Measurements from ENCODE around the gene IL25. TPM values are rescaled to one million over a fixed set of nuclear protein-coding genes. Genes with fewer than 3 reads are reported as not detected.
A peak's percentile ranks its signal among the peaks of the same experiment; 100 is the strongest.

Gene IL25
- total RNA-seq, 2 donors from 2014 or later, result not detected

DNA sequence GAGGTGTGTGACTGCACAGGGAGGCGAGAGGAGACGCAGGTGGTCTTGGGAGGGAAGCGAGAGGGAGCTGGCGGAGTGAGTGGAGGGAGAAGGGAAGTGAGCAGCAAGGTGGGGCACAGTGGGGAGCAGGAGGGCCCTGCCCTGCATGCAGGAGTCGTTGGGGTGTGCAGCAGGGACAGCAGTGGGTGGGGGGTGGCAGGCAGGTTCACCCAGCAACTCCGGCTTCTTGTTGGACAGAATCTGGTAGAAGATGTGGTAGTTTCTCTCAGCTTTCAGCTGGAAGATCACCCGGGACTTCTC lies 30.5 kb downstream of the IL25 start:
- ATAC-seq, result no peak
- DNase-seq, result no peak
- intact Hi-C loops (cut with DNase I), result no loop called here

DNA sequence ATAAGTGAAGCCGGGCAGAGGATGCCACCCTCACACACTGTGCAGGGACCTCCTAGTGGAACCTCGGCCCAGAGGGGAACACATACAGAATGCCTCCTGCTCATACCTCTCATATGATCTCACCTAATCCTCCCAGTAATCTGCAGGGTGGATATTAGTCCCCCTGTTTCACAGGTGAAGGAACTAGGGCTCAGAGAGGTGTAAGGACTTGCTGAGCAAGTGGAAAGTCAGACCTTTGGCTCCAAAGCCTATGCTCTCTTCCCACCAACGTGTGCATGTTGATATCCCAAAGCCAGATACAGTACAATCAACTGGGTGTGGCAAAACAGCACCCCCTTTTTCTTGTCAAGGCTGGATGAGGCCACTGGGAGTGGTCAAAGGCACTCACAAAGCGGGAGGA lies 31.3 kb downstream of the IL25 start:
- ATAC-seq, result no peak
- intact Hi-C loops (cut with DNase I), result no loop called here
- no peak for DNase-seq

GRCh38 chr14:23404331-23404900 lies 31.8 kb downstream of the IL25 start:
- ATAC-seq, result no peak
- intact Hi-C loops (cut with DNase I), result no loop called here
- DNase-seq, result no peak

DNA sequence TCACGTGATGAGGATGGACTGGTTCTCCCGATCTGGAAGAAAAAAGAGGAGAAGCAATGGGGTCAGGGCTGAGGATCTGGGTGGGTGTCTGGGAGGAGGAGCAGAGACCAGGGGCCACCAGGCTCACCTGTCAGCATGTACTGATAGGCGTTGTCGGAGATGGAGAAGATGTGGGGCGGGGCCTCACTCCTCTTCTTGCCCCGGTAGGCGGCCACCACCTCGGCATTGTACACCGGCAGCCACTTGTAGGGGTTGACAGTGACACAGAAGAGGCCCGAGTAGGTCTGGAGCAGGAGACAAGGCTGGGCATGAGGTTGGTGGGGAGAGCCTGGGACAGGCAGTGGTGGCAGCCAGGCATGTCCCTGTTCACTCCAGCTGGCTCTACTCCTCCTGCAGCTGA lies 32.5 kb downstream of the IL25 start:
- DNase-seq (no peak), ATAC-seq (no peak)
- intact Hi-C loops (cut with DNase I), result loop anchor here in 1 of 2 donors (5.0 kb wide), 1 partner anchor 37 kb away; no protein-coding TSS in a partner anchor

DNA sequence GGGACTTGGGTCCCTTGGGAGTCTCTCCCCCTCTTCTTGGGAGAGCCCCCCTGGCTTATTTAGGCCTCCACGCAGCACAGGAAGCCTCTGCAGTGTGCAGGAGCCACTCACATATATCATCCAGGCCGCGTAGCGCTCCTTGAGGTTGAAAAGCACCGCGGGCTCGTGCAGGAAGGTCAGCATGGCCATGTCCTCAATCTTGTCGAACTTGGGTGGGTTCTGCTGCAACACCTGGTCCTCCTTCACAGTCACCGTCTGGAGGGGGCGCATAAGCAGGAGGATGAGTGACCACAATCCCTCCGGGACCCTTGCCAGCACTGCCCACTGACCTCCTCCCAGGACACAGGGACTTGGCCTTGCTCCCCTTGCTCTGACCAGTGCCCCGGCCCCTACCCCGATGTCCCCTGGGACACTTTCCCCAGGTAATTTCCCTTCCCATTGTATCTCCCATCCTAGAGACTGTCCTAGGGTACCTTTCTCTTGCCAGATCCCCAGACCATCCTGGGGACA lies 33.0 kb downstream of the IL25 start:
- intact Hi-C loops (cut with DNase I), result loop anchor here in 1 of 2 donors (5.0 kb wide), 1 partner anchor 37 kb away; no protein-coding TSS in a partner anchor
- DNase-seq (no peak), ATAC-seq (no peak)

DNA sequence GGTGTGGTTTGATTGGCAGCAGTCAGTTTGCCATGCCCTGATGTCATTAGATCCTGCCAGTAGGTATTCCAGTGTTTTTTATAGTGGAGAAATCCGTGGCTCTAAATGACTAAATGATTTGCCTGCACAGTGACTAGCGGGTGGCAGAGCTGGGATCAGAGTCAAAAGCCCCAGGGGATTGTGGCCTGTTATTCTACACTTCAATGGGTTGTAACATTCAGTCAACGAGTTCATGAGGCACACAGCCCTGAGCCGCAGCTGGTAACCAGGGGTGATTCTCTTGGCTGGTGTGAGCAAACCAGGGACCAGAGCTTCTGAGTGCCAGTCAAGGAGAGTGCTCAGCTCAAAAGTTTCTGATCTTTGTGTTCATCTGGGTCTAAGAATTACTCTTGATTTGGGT lies 33.6 kb downstream of the IL25 start:
- intact Hi-C loops (cut with DNase I), result loop anchor here in 1 of 2 donors (5.0 kb wide), 1 partner anchor 36 kb away; no protein-coding TSS in a partner anchor
- ATAC-seq (no peak), DNase-seq (no peak)

GRCh38 chr14:23406725-23407355 lies 34.2 kb downstream of the IL25 start:
- ATAC-seq (no peak), DNase-seq (no peak)
- intact Hi-C loops (cut with DNase I), result loop anchor here in 1 of 2 donors (5.0 kb wide), 1 partner anchor 35 kb away; no protein-coding TSS in a partner anchor

GRCh38 chr14:23407516-23408306 lies 35.1 kb downstream of the IL25 start, which contains the start of gene MYH6:
TSS of gene MYH6 (minus strand) at chr14:23408273. CDS start at chr14:23407223, 1,050 bp downstream.
- intact Hi-C loops (cut with DNase I), result loop anchor here in 1 of 2 donors (5.0 kb wide), 1 partner anchor 35 kb away; no protein-coding TSS in a partner anchor
- no peak for ATAC-seq
- no peak for DNase-seq

- DNase-seq, result peak; percentile 65
- intact Hi-C loops (cut with DNase I), result loop anchor here in 1 of 2 donors (5.0 kb wide), 1 partner anchor 34 kb away; no protein-coding TSS in a partner anchor
- ATAC-seq, result peak; percentile 44 to 47
Measured at GRCh38 chr14:23408307-23408630, 35.7 kb downstream of the IL25 start.

DNA sequence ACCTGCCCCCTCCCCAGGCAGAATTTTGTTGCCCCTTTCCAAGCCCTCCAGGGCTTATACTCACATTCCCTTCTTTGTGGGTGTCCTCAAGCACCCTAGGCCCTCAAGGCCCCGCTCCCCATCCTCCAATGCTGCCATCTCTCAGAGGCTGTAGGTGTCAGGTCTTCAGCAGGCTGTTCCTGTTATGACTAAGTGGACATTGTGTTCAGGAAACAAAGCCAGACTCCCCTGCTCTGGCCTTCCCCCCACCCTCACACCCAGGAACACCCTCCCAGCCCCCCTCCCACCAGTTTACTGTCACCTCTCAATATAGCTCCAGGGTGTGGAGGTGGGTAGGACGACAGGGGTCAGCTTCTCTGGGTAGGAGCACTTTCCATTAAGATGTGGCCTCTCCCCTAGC lies 36.9 kb downstream of the IL25 start:
- DNase-seq, result peak; percentile 45
- intact Hi-C loops (cut with DNase I), result loop anchor here (1.0 to 5.0 kb wide), 2 partner anchors 33 to 34 kb away; no protein-coding TSS in a partner anchor
- peak; percentile 48 to 54 for ATAC-seq

DNA sequence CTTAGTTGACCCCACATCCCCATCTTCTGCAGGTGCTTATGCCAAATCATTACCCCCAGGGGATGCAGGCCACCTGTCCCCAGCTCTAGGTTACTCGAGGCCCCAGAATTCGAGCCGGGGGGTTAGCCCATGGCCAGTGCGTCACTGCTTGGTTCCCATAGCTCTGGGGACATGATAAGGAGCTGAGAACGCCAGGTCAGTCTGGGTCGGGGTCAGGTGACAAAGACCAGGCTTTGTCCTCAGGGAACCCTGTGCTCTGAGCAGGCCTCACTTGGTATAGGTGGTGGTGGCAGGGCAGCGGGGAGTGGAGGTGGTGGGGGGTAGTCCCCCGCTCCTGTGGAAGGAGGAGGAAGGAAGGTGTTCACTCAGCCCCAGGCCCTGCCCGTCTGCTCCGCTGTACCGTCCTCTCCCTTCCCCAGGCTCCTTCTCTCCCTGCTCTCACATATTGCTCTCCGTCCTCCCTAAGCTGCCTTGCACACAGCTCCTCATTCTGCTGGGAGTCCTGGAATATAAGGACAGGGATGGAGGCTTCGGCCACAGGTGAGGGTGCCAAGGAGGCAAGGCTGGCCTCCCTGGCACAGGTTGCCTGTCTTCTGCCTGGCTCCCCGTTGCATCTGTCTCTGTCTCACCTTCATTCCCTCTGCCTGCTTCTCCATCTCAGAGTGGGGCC lies 37.5 kb downstream of the IL25 start:
- peak; percentile 3 to 41 for ATAC-seq
- DNase-seq, result peak; percentile 76
- intact Hi-C loops (cut with DNase I), result loop anchor here (1.0 to 5.0 kb wide), 2 partner anchors 32 to 33 kb away; no protein-coding TSS in a partner anchor

- intact Hi-C loops (cut with DNase I), result no loop called here
- no peak for DNase-seq
- no peak for ATAC-seq
Measured at GRCh38 chr14:23411563-23412525, 39.2 kb downstream of the IL25 start.

GRCh38 chr14:23413681-23414080 lies 41.1 kb downstream of the IL25 start:
- intact Hi-C loops (cut with DNase I), result no loop called here
- DNase-seq, result no peak
- ATAC-seq, result no peak

DNA sequence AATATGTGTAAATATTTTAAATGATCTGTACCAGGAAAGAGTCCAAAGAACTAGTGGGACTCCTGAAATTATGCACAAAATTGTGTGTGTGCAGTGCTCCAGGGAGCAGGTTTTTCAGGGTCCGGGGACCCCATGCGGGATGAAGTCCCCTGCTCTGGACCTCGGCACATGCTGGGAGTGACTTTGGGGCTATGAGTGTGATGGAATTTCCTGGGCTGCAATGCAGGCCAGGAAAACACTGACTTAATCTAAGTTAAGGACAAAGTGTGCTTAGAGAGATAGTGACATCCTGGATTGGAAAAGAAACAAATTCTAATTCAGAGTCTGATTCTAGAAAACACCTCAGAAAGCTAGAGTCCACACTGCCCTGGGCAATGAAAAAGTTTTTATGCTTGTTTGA lies 41.6 kb downstream of the IL25 start:
- DNase-seq (no peak), ATAC-seq (no peak)
- intact Hi-C loops (cut with DNase I), result no loop called here

DNA sequence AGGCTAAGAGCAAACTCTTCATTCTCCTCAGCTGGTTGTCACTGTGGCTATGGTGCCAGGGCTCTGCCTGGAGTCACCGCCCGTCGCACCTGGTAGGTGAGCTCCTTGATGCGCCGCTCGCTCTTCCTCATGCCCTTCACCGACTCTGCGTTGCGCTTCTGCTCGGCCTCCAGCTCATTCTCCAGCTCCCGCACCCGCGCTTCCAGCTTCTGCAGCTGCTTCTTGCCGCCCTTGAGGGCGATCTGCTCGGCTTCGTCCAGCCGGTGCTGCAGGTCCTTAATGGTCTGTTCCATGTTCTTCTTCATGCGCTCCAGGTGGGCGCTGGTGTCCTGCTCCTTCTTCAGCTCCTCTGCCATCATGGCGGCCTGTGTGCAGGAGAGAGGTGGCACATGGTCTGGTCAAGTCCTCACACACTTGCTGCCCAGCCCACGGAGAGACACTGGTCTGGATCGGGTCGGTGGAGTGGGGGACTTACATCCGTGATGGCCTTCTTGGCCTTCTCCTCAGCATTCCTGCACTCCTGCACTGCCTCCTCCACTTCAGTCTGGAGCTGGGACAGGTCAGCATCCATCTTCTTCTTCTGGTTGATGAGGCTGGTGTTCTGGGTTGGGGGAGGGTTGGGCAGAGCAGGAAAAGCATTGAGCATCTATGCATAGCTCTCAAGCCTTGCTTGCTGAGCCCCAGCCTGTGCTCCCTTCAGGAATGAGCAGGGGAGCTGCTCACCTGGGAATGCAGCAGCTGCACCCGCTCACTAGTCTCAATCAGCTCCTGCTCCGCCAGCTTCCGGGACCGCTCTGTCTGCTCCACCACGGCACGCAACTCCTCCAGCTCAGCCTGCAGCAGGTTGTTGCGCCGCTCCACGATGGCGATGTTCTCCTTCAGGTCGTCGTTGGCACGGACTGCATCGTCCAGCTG lies 42.6 kb downstream of the IL25 start:
- DNase-seq (no peak), ATAC-seq (no peak)
- intact Hi-C loops (cut with DNase I), result no loop called here

DNA sequence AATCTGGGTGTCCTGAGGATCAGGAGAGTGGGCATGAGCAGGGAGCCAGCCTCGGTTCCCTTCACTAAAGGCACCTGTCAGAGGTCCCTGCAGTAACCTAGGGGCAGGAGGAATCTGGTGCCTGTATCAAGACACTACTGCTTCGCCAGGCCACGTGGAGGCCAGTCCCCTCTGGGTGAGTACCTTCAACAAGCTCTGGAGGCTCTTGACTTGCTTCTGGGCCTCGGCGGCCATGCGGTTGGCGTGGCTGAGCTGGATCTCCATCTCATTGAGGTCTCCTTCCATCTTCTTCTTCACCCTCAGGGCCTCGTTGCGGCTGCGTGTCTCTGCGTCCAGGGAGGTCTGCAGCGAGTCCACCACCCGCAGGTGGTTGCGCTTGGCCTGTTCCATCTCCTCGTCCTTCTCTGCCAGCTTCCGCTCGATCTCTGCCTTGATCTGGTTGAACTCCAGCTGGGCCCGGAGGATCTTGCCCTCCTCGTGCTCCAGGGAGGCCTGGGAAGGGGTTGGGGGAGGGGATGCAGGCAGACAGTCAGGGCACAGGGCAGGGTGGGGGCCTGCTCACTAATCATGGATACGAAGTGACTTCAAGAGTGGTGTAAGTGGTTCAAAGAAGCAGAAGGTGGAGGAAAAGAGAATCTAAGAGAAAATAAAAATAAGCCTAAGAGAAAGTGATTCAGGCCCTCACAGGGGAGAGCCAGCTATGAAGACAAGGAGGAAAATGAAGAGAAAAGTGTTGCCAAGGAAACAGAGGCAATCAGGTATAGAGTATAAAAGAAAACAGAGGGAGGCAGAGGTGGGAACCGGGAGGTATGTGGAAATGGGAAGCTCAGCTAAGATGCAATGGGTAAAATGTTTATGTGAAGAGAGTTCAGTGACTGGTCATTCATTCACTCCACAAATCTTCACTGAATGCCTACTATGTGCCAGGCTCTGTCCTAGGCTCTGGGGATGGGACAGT lies 43.5 kb downstream of the IL25 start:
- no peak for ATAC-seq
- intact Hi-C loops (cut with DNase I), result no loop called here
- no peak for DNase-seq
